HepG2 (cell line): Measurements from ENCODE around the gene HRC. TPM values are rescaled to one million over a fixed set of nuclear protein-coding genes. Genes with fewer than 3 reads are reported as not detected.
A peak's percentile ranks its signal among the peaks of the same experiment; 100 is the strongest.

Experiments used
- AGO2 ChIP-seq: fragments of 200-400 bp; formaldehyde crosslinking; optimal IDR thresholded peaks from 2 replicates; pipeline ENCODE3; 2017; ENCODE audit warnings: mild to moderate bottlenecking, low read depth, low read length, moderate library complexity
- ARNT2 ChIP-seq: sonication (generic); formaldehyde crosslinking; IDR thresholded peaks from 2 replicates; pipeline ENCODE4 v1.8.0; 2022; ENCODE audit warnings: mild to moderate bottlenecking, low read depth, missing genetic modification reagents, moderate library complexity
- CBX1 ChIP-seq: IDR thresholded peaks from one replicate; pipeline ENCODE4 v1.6.1; 2016; ENCODE audit warnings: antibody characterized with exemption, low read depth
- CHCHD3 ChIP-seq: sonication (generic); formaldehyde crosslinking; IDR thresholded peaks from 2 replicates; pipeline ENCODE4 v1.8.0; 2022; ENCODE audit warnings: mild to moderate bottlenecking, missing genetic modification reagents, moderate library complexity
- DR1 ChIP-seq: sonication (generic); formaldehyde crosslinking; IDR thresholded peaks from 2 replicates; pipeline ENCODE4 v1.8.0; 2021; ENCODE audit warnings: mild to moderate bottlenecking, missing genetic modification reagents, inconsistent platforms
- FOSL1 ChIP-seq: sonication (generic); formaldehyde crosslinking; IDR thresholded peaks from 2 replicates; pipeline ENCODE4 v1.9.0; 2021; ENCODE audit warnings: missing genetic modification reagents, borderline replicate concordance
- GRHL1 ChIP-seq: sonication (generic); formaldehyde crosslinking; conservative IDR thresholded peaks from 2 replicates; pipeline ENCODE4 v1.8.0; 2022; ENCODE audit warnings: missing genetic modification reagents
- HIC2 ChIP-seq: sonication (generic); formaldehyde crosslinking; IDR thresholded peaks from 2 replicates; pipeline ENCODE4 v1.9.0; 2022; ENCODE audit warnings: low read depth, missing genetic modification reagents
- HOXA9 ChIP-seq: sonication (generic); formaldehyde crosslinking; IDR thresholded peaks from 2 replicates; pipeline ENCODE4 v1.8.1; 2022; ENCODE audit warnings: missing genetic modification reagents, mild to moderate bottlenecking, moderate library complexity, borderline replicate concordance
- KLF13 ChIP-seq: sonication (generic); formaldehyde crosslinking; IDR thresholded peaks from 2 replicates; pipeline ENCODE4 v1.4.0; 2020; ENCODE audit warnings: mild to moderate bottlenecking, missing genetic modification reagents
- MAFF ChIP-seq: IDR thresholded peaks from 2 replicates; pipeline ENCODE4 v1.6.1; 2011; ENCODE audit warnings: low read depth, low read length, improper control_type of control experiment
- MIXL1 ChIP-seq: IDR thresholded peaks from 2 replicates; pipeline ENCODE4 v1.6.1; 2016
- MLLT10 ChIP-seq: sonication (generic); formaldehyde crosslinking; IDR thresholded peaks from 2 replicates; pipeline ENCODE4 v1.4.0; 2020; ENCODE audit warnings: missing genetic modification reagents
- MXD3 ChIP-seq: IDR thresholded peaks from 2 replicates; pipeline ENCODE4 v1.6.1; 2016; ENCODE audit warnings: mild to moderate bottlenecking, missing biosample characterization, missing genetic modification reagents
- NCOA5 ChIP-seq: sonication (generic); formaldehyde crosslinking; IDR thresholded peaks from 2 replicates; pipeline ENCODE4 v1.4.0; 2020; ENCODE audit warnings: missing genetic modification reagents
- NKX3-1 ChIP-seq: sonication (generic); formaldehyde crosslinking; IDR thresholded peaks from 2 replicates; pipeline ENCODE4 v1.5.0; 2020; ENCODE audit warnings: missing genetic modification reagents
- NR2F6 ChIP-seq, 2 experiments: IDR thresholded peaks; 2 replicates each; pipeline ENCODE4 v1.6.1; 2016; ENCODE audit warnings: antibody characterized with exemption in 1 of 2, mild to moderate bottlenecking in 1 of 2
- POLR2AphosphoS2 ChIP-seq: IDR thresholded peaks from 2 replicates; pipeline ENCODE4 v1.6.1; 2011; ENCODE audit warnings: low read depth, low read length, improper control_type of control experiment
- RORA ChIP-seq: sonication (generic); formaldehyde crosslinking; IDR thresholded peaks from 2 replicates; pipeline ENCODE4 v1.5.0; 2020; ENCODE audit warnings: mild to moderate bottlenecking, missing genetic modification reagents, moderate library complexity
- ZFP41 ChIP-seq: sonication (generic); formaldehyde crosslinking; IDR thresholded peaks from 2 replicates; pipeline ENCODE4 v1.4.0; 2020; ENCODE audit warnings: mild to moderate bottlenecking, missing genetic modification reagents, borderline replicate concordance
- ZNF292 ChIP-seq: sonication (generic); formaldehyde crosslinking; IDR thresholded peaks from 2 replicates; pipeline ENCODE4 v1.8.1; 2022; ENCODE audit warnings: mild to moderate bottlenecking, low read depth, missing genetic modification reagents, borderline replicate concordance
- ZNF441 ChIP-seq: sonication (generic); formaldehyde crosslinking; IDR thresholded peaks from 2 replicates; pipeline ENCODE4 v1.7.0; 2021; ENCODE audit warnings: missing genetic modification reagents, borderline replicate concordance
- ZNF512 ChIP-seq: sonication (generic); formaldehyde crosslinking; IDR thresholded peaks from 2 replicates; pipeline ENCODE4 v1.4.0; 2020; ENCODE audit warnings: mild to moderate bottlenecking, missing genetic modification reagents
- ZNF674 ChIP-seq: sonication (generic); formaldehyde crosslinking; IDR thresholded peaks from 2 replicates; pipeline ENCODE4 v1.5.0; 2020; ENCODE audit warnings: low read depth, mild to moderate bottlenecking, missing genetic modification reagents
- ZNF781 ChIP-seq: sonication (generic); formaldehyde crosslinking; IDR thresholded peaks from 2 replicates; pipeline ENCODE4 v1.5.1; 2020; ENCODE audit warnings: borderline replicate concordance, mild to moderate bottlenecking, missing genetic modification reagents; ENCODE audit errors: not compliant biosample characterization
- polyA plus RNA-seq, 8 experiments: library from polyadenylated mRNA; depleted of rRNA in 3 of 8; stranded (reverse) in 7 of 8; unstranded in 1 of 8; fragments of >200 nt; fragmentation: Illumina TruSeq in 4 of 8; extraction: Trizol in 4 of 8; gene quantifications; 2 replicates each; pipeline versions ENCODE4 v1.2.1 to v1.2.3, GENCODE V29; 2011 to 2016; ENCODE audit warnings: low read depth in 4 of 8, missing spikeins in 1 of 8, mixed read lengths in 1 of 8; ENCODE audit not compliant: insufficient read depth in 1 of 8
- total RNA-seq, 5 experiments: library from RNA; depleted of rRNA; stranded (reverse); fragments of >200 nt; fragmentation: Illumina TruSeq; extraction: Trizol; gene quantifications; 2 replicates each; pipeline ENCODE4 v1.2.3, GENCODE V29; 2016; ENCODE audit warnings: low read depth in 1 of 5

HRC gene
- total and polyA plus RNA-seq, 2 of the 13 experiments (the other 11 are each of a cell fraction or from before 2014, with no cell fraction given), result 3.6 to 15.4 TPM

GRCh38 chr19:49113762-49114629 lies 41.2 kb downstream of the HRC start, which contains the start of gene LIN7B (continued):
- TF ChIP-seq MLLT10 (no peak), HOXA9 (CRISPR knock-in tag) (no peak), MAFF (no peak), HIC2 (no peak; the same call in 1 of the 2 replicates), ZNF292 (CRISPR knock-in tag) (no peak), ZNF674 (CRISPR knock-in tag) (no peak), MIXL1 (CRISPR knock-in tag) (0 out of 2 replicates have a peak, but pooled peaks have one; percentile 15), FOSL1 (CRISPR knock-in tag) (no peak), POLR2AphosphoS2 (no peak), MXD3 (CRISPR knock-in tag) (peak; percentile 52; the same call in 1 of the 2 replicates), KLF13 (no peak), DR1 (no peak), CHCHD3 (CRISPR knock-in tag) (no peak), NCOA5 (CRISPR knock-in tag) (no peak), ZNF512 (no peak), AGO2 (no peak), NKX3-1 (CRISPR knock-in tag) (no peak), CBX1 (no peak), NR2F6 (IDR thresholded peaks at IDR 0.05) (no peak), NR2F6 (CRISPR knock-in tag; IDR thresholded peaks at IDR 0.05) (0 out of 2 replicates have a peak, but pooled peaks have one; percentile 5), ZNF441 (CRISPR knock-in tag) (peak; percentile 44; the same call in 1 of the 2 replicates), GRHL1 (CRISPR knock-in tag) (no peak), RORA (CRISPR knock-in tag) (no peak), ZNF781 (CRISPR knock-in tag) (no peak), ZFP41 (CRISPR knock-in tag) (peak; percentile 91; the same call in 1 of the 2 replicates), ARNT2 (no peak)
